GM12865 (cell line): Measurements from ENCODE around the gene LY9.
A peak's percentile ranks its signal among the peaks of the same experiment; 100 is the strongest.

ENCODE experiments used
- DNase-seq: peaks from one replicate; pipeline ENCODE4 v3.0.0; 2010; ENCODE audit warnings: low read depth
- H3K4me3 ChIP-seq: 2 replicates; pipeline ENCODE4 v1.5.1; 2011; ENCODE audit warnings: mild to moderate bottlenecking, low read depth, low read length, control low read depth
- TF ChIP-seq, protein P1 (sequence below): IDR thresholded peaks from 2 replicates; pipeline ENCODE4 v1.5.1; 2011; ENCODE audit warnings: low read length, control low read depth, low read depth, inconsistent platforms; ENCODE audit not compliant: insufficient read depth; ENCODE audit errors: missing control alignments

The LY9 gene

DNA sequence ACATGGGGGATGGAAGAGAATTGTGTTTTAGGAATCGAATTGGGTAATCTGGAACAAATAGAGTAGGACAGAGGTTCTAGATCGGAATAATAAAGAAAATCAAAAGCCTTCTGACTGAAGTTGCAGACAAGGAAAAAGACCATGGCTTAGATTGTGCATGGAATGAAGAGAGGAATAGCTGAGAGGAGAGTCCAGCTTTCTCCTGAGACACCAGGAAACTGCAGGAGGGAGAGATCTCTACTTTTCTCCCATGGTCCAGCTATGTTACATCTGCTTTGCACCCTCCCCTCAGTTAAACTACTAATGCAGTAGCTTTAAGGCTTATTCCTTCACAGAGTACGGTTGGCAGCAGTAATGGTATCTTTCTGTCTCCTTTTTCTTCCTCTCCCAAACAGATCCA lies 43.6 kb upstream of the LY9 start:
- DNase-seq, result no peak
- H3K4me3 ChIP-seq, result no peak overlapping the region
- TF ChIP-seq, protein P1, sequence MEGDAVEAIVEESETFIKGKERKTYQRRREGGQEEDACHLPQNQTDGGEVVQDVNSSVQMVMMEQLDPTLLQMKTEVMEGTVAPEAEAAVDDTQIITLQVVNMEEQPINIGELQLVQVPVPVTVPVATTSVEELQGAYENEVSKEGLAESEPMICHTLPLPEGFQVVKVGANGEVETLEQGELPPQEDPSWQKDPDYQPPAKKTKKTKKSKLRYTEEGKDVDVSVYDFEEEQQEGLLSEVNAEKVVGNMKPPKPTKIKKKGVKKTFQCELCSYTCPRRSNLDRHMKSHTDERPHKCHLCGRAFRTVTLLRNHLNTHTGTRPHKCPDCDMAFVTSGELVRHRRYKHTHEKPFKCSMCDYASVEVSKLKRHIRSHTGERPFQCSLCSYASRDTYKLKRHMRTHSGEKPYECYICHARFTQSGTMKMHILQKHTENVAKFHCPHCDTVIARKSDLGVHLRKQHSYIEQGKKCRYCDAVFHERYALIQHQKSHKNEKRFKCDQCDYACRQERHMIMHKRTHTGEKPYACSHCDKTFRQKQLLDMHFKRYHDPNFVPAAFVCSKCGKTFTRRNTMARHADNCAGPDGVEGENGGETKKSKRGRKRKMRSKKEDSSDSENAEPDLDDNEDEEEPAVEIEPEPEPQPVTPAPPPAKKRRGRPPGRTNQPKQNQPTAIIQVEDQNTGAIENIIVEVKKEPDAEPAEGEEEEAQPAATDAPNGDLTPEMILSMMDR, result no peak

DNA sequence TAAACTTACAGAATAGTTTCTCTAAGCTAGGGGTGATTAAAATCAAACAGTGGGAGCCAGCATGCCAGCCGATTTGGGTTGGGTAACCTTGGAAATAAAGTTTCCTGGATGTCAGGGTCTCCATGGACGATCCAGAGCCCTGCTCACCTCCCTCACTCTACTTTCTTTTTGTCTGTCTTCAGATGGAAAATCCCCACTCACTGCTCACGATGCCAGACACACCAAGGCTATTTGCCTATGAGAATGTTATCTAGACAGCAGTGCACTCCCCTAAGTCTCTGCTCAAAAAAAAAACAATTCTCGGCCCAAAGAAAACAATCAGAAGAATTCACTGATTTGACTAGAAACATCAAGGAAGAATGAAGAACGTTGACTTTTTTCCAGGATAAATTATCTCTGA lies 43.0 kb upstream of the LY9 start:
- DNase-seq, result no peak
- TF ChIP-seq, protein P1, result no peak
- H3K4me3 ChIP-seq, result no peak overlapping the region

DNA sequence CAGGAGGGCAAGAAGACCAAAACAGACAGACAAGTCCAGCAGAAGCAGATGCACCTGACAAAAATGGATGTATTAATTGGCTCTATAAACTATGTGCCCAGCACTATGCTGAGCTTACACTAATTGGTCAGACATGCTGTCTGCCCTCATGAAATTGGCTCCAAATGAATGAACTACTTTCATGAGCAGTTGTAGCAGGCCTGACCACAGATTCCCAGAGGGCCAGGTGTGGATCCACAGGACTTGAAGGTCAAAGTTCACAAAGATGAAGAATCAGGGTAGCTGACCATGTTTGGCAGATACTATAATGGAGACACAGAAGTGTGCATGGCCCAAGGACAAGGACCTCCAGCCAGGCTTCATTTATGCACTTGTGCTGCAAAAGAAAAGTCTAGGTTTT lies 42.4 kb upstream of the LY9 start:
- DNase-seq, result no peak
- TF ChIP-seq, protein P1, result no peak
- no peak overlapping the region for H3K4me3 ChIP-seq

DNA sequence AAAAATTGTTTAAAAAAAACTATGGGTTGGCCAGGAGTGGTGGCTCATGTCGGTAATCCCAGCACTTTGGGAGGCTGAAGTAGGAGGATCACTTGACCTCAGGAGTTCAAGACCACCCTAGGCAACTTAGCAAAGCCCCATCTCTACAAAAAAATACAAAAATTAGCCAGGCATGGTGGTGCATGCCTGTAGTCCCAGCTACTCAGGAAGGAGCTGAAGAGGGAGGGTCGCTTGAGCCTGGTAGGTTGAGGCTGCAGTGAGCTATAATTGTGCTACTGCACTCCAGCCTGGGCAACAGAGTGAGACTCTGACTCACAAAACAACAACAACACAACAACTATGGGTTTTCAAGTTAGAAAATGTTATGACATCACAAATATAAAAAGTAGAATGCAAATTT lies 40.5 kb upstream of the LY9 start:
- TF ChIP-seq, protein P1, result no peak
- DNase-seq, result no peak
- H3K4me3 ChIP-seq, result no peak overlapping the region

DNA sequence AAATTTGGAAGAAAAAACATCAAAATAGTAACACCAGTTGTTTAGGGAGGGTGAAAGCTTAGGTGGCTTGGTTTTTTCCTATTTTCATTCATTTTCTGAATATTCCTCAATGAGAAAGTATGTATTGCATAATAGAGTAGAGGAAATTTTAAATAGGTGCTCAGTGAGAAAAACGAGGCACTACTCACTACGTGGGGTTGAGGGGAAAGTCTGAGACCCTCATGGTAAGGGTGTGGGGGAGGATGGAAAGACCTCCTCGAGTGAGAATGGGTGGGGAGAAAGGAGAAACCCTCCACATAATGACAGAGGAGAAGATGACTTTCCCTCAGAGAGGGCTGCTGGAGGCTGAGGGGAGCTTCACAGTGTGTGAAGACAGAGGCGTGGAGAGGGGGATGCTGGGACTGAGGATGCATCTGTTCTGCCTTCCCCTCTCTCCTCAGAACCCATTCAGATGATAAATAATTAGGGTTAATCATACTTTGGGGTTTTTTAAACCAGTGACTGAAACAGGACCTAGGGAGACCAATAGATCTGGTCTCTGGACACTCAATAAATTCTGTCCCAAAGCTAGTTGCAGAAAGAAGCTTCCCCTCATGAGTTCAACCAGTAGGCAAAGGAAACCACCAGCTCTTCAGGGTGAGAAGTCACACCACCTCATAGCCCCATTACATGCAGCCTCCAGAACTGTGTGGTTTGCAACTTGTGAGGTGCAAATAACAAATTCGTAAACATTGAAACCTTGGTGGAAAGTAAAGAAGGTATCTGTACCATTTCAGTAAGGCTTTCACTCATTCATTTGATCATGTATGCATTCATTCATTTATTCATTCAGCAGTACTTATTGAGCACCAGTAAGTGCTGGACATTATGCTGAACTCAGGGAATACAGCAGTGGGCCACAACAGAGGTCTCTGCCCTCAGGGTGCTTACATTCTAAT lies 39.8 kb upstream of the LY9 start:
- TF ChIP-seq, protein P1, result no peak

DNA sequence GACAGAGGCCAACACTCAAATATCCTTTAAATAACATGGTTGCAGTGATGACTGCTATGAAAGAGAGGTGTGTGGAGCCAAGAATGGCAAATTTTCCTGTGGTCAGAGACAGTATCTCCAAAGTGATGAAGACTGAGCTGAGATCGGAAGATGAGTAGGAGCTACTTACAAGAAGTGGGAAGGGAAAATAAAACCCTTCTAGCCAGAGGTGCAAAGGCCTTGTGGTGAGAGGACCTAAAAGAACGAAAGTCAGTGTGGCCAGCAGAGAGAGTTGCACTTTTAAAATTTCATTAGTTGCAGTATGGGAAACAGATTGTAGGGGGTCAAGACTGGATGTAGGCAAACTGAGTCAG lies 39.1 kb upstream of the LY9 start:
- no peak overlapping the region for H3K4me3 ChIP-seq
- TF ChIP-seq, protein P1, result no peak
- DNase-seq, result no peak

More for the DNA sequence above, 39.8 kb upstream of the LY9 start:
- no peak overlapping the region for H3K4me3 ChIP-seq
- peak; percentile 68 for DNase-seq

DNA sequence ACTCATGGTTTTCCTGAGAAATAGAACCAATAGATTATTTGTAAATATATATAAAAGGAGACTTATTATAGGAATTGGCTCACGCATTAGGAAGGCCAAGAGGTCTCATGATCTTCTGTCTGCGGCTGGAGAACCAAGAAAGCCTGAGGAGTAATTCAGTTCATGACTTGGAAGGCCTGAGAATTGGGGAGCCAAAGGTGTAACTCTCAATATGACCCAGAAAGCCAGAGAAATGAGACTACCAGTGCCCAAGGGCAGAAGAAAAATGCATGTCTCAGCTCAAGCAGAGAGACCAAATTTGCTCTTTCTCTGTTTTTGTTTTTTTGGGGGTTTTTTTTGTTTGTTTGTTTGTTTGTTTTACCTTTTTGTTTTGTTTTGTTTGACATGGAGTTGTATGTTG lies 37.5 kb upstream of the LY9 start:
- TF ChIP-seq, protein P1, result no peak
- no peak overlapping the region for H3K4me3 ChIP-seq
- DNase-seq, result no peak
